T-helper 17 cell (primary cell): Measurements from ENCODE around the gene FAM13A. TPM values are rescaled to one million over a fixed set of nuclear protein-coding genes. Genes with fewer than 3 reads are reported as not detected.
"Not testable (repeated sequence)": the region's sequence is repeated elsewhere in the genome, so short reads cannot be mapped to it uniquely, and the experiment has no call there.

ENCODE experiments used
- ATAC-seq: fragments of 150-1000 bp; cut with Tn5 transposase; 2 replicates; pipeline ENCODE4 v1.10.0; 2021; ENCODE audit warnings: mild to moderate bottlenecking, moderate library complexity
- DNase-seq, 3 donors: peaks; one replicate each; pipeline versions ENCODE4 v3.0.0 to v3.0.0-alpha.2; 2020 to 2021
- H3K9me3 ChIP-seq: one replicate; pipeline ENCODE4 v1.7.0; 2013; ENCODE audit warnings: low read length, mild to moderate bottlenecking; ENCODE audit not compliant: control insufficient read depth, poor library complexity, severe bottlenecking
- H3K27ac Mint-ChIP-seq: one replicate; pipeline ENCODE4 v1.8.0; 2022; ENCODE audit warnings: mild to moderate bottlenecking, moderate library complexity, mixed read lengths
- H3K27me3 Mint-ChIP-seq: one replicate; pipeline ENCODE4 v1.8.0; 2022; ENCODE audit warnings: mixed read lengths
- H3K36me3 Mint-ChIP-seq: one replicate; pipeline ENCODE4 v1.8.0; 2022; ENCODE audit warnings: low read depth, mixed read lengths
- H3K4me1 Mint-ChIP-seq: one replicate; pipeline ENCODE4 v1.8.0; 2022; ENCODE audit warnings: mild to moderate bottlenecking, mixed read lengths
- H3K4me3 Mint-ChIP-seq: one replicate; pipeline ENCODE4 v1.8.0; 2022; ENCODE audit warnings: mild to moderate bottlenecking, moderate library complexity, mixed read lengths
- total RNA-seq, 4 donors: library from RNA in 2 of 4; stranded (reverse) in 2 of 4; gene quantifications; one replicate each; pipeline ENCODE4 v1.2.3 and lab custom pipeline; 2022 to 2026

Gene FAM13A
- total RNA-seq, 2 donors from 2014 or later, result 10.8 to 37.5 TPM

DNA sequence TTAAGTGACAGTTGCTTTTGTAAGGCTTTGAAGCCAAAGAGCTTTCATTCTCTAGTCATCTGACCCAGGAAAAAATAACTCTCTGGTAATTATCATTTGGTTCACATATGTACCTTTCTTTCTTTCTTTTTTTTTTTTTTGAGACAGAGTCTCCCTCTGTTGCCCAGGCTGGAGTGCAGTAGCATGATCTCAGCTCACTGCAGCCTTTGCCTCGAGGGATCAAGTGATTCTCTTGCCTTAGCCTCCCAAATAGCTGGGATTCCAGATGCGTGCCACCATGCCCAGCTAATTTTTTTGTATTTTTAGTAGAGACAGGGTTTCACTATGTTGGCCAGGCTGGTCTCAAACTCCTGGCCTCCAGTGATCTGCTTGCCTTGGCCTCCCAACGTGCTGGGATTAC, 169.6 kb downstream of the FAM13A start:
- not testable (repeated sequence) for H3K9me3 ChIP-seq, H3K27me3 Mint-ChIP-seq, H3K27ac Mint-ChIP-seq, H3K36me3 Mint-ChIP-seq, ATAC-seq, DNase-seq, H3K4me3 Mint-ChIP-seq, H3K4me1 Mint-ChIP-seq

DNA sequence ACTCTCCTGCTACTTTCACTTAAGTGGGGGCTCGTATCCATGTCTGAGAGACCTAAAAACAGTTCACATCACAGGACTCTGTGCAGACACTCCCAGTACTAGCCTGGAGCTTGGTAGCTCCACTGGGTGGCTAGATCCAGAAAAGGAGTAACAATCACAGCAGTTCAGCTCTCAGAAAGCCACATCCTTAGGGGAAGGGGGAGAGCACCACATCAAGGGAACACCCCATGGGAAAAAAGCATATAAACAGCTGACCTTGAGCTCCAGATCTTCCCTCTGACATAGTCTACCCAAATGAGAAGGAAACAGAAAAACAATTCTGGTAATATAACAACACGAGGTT, 175.8 kb downstream of the FAM13A start:
- peaks cover 7% of the 10 kb centered on the region for H3K4me1 Mint-ChIP-seq
- no peaks in the 10 kb centered on the region for H3K9me3 ChIP-seq
- H3K36me3 Mint-ChIP-seq, result no peaks in the 10 kb centered on the region
- peak overlapping the region; percentile 13 for H3K4me3 Mint-ChIP-seq
- no peak overlapping the region for H3K27ac Mint-ChIP-seq
- DNase-seq (no peak), ATAC-seq (no peak)
- no peaks in the 10 kb centered on the region for H3K27me3 Mint-ChIP-seq

DNA sequence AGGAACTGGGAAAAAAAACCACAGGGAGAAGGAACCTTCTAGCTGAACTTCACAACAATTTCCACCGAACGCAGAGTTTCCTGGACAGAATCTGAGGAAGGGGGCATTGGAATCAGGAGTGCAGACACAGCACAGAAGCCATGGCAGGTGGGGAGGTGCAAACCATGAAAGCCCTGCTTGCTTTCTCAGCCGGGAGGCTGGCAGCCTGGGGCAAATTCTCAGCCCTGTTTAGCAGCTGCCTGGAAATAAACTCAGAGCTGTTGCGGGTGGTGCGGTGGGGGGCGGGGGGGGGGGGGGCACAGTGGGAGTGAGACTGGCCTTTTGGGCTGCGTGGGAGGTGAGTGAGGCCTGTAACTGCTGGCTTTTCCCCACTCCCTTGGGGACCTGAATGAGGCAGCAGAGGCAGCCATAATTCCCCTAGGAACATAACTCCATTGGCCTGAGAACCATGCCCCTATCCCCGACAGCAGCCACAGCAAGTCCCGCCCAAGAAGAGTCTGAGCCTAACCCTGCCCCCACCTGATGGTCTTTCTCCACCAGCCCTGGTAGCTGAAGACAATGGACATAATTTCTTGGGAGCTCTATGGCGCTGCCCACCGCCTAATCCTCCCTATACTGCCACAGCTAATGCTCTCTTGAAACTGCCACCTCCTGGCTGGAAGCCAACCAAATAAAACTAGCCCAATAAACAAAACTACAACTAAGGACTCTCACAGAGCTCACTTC, 176.3 kb downstream of the FAM13A start:
- no peaks in the 10 kb centered on the region for H3K9me3 ChIP-seq
- no peak for DNase-seq
- no peak for ATAC-seq
- H3K27me3 Mint-ChIP-seq, result no peaks in the 10 kb centered on the region
- H3K27ac Mint-ChIP-seq, result no peak overlapping the region
- peak overlapping the region; percentile 13 for H3K4me3 Mint-ChIP-seq
- no peaks in the 10 kb centered on the region for H3K36me3 Mint-ChIP-seq
- peaks cover 7% of the 10 kb centered on the region for H3K4me1 Mint-ChIP-seq

DNA sequence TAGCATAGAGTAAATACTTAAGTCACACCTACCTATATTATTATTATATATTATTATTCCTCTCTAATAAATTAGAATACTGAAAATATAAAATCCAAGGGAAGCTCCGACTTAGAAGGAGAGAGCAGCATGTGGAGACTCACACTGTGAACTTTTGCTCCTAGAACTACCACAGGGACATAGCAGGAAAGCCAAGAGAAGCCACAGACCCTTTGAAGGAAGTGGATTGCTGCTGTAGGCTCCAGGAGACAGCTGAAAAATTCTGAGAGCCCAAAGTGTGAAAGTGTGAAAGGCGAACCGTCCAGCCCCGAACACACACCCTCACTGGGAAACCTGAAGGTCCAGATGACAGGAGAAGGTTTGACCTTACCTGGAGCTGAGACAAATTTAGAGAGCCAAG, 177.0 kb downstream of the FAM13A start:
- Mint-ChIP-seq H3K27me3 (no peaks in the 10 kb centered on the region), H3K36me3 (no peaks in the 10 kb centered on the region), H3K4me1 (peaks cover 7% of the 10 kb centered on the region), H3K27ac (no peak overlapping the region), H3K4me3 (no peak overlapping the region)
- no peak for ATAC-seq
- no peaks in the 10 kb centered on the region for H3K9me3 ChIP-seq
- no peak for DNase-seq

DNA sequence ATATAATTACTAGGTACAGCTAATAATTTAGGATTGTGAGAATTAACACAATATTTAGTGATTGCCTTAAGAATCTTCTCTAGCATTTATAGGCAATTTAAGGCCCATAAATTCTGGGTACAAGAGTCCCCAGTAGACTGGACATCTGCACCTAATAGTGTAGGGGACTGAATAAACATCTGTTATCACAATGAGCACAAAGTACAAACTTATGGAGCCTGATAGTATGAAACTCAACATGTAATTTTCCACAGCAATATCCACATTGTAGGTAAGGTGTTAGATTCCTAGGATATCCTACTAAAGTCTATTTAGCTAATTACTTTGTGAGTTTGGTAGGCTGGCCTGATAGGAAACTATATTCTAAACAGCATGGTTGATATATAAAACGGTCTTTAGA, 178.3 kb downstream of the FAM13A start:
- H3K27me3 Mint-ChIP-seq, result no peaks in the 10 kb centered on the region
- no peak overlapping the region for H3K4me3 Mint-ChIP-seq
- ATAC-seq, result no peak
- H3K36me3 Mint-ChIP-seq, result no peaks in the 10 kb centered on the region
- DNase-seq, result no peak
- H3K9me3 ChIP-seq, result no peaks in the 10 kb centered on the region
- H3K4me1 Mint-ChIP-seq, result peaks cover 7% of the 10 kb centered on the region
- H3K27ac Mint-ChIP-seq, result no peak overlapping the region

DNA sequence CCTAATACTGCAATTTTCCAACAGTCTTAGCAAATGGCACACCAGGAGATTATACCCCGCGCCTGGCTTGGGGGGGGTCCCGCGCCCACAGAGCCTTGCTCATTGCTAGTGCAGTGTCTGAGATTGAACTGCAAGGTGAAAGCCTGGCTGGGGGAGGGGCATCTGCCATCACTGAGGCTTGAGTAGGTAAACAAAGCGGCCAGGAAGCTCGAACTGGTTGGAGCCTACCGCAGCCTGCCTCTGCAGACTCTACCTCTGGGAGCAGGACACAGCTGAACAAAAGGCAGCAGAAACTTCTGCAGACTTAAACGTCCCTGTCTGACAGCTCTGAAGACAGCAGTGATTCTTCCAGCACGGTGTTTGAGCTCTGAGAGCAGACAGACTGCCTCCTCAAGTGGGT, 186.6 kb downstream of the FAM13A start:
- H3K27me3 Mint-ChIP-seq, result peaks cover 7% of the 10 kb centered on the region
- no peak for ATAC-seq
- H3K27ac Mint-ChIP-seq, result no peak overlapping the region
- no peaks in the 10 kb centered on the region for H3K4me1 Mint-ChIP-seq
- H3K9me3 ChIP-seq, result no peaks in the 10 kb centered on the region
- no peak overlapping the region for H3K4me3 Mint-ChIP-seq
- H3K36me3 Mint-ChIP-seq, result no peaks in the 10 kb centered on the region
- DNase-seq, result no peak

DNA sequence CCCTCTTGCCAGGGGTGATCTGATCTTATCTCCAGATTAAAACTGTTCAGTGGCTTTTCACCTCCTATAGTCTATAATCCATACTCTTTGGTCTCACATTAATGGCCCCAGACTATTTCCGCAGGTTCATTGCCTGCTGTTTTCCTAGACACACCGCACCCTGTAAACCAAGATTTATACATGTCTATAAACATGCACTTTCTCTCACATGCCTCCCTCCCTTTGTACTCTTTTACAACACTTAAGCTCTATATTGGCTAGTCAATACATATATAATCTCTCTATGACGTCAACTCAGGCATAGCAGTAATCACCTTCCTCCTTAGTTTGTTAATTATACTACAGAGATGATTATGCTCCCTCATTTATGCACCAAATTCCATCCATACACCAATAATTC, 188.5 kb downstream of the FAM13A start:
- no peak for ATAC-seq
- H3K9me3 ChIP-seq, result no peaks in the 10 kb centered on the region
- no peak overlapping the region for H3K4me3 Mint-ChIP-seq
- H3K27ac Mint-ChIP-seq, result no peak overlapping the region
- peaks cover 7% of the 10 kb centered on the region for H3K27me3 Mint-ChIP-seq
- H3K36me3 Mint-ChIP-seq, result no peaks in the 10 kb centered on the region
- no peaks in the 10 kb centered on the region for H3K4me1 Mint-ChIP-seq
- no peak for DNase-seq

DNA sequence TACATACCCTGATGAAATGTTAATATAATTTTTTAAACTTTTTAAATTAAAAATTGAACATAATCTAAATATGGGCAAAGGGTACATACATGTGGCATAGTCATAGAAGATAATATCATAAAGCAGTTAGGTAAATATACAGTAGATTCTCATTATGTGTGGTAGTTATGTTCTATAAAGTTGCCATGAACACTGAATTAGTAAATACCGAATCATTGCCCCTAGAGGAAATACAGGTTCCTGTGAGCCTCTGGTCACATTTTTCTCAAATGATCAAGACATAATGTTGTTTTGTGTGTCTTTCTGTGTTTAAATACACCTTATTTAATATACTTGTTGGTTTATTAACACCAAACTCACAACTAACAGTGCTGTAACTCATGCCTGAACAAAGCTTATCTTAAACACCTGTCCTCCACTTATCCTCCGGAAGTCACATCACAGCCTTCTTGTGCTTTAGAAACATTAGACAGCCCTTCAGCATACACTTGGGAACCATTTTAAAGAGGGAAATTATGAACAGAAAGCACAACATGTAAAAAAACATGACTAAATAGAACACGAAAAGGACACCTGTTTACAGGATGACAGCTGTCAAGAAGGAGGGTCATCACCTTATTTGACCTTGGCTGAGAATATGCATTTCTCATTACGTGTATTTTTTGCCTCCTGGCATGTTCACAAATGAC, 190.0 kb downstream of the FAM13A start:
- H3K4me1 Mint-ChIP-seq, result no peaks in the 10 kb centered on the region
- no peak overlapping the region for H3K4me3 Mint-ChIP-seq
- ATAC-seq (no peak), DNase-seq (no peak)
- peaks cover 7% of the 10 kb centered on the region for H3K27me3 Mint-ChIP-seq
- H3K27ac Mint-ChIP-seq, result no peak overlapping the region
- no peaks in the 10 kb centered on the region for H3K9me3 ChIP-seq
- H3K36me3 Mint-ChIP-seq, result no peaks in the 10 kb centered on the region

DNA sequence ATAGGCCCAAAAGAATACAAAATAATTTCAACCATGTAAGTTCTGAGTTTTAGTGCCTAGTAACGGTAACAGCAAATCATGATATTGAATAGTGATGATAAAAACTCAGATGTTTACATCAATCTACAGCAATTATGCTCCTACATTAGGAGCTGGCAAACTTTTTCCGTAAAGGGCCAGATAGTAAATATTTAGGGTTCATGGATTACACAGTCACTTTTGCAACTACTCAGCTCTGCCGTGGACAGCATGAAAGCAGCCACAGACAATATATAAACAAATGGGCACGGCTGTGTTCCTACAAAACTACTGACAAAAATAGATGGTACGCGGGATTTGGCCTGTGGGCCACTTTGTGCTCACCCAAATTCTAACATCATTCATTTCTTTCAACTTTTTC, 191.5 kb downstream of the FAM13A start:
- Mint-ChIP-seq H3K4me1 (no peaks in the 10 kb centered on the region), H3K27me3 (peaks cover 7% of the 10 kb centered on the region)
- no peak for DNase-seq

DNA sequence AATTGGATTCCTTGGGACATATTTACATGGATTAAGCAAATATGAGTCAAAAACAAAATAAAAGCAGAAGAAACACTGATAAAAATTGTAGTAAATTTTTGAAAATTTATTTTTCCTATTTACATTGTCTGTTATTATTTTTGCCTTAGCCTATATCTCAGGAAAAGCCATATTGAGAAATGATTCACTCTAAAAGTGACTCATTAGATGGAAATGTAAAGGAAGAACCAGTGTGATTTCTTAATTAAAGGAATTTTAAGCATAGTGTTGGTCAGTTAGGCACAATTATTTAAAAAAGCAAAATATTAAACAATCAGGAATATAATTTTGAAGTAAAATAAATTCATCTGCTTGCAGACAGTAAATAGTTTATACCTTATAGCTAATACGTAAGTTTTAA, 191.9 kb downstream of the FAM13A start:
- no peak for DNase-seq
- peaks cover 7% of the 10 kb centered on the region for H3K27me3 Mint-ChIP-seq
- no peaks in the 10 kb centered on the region for H3K4me1 Mint-ChIP-seq
- H3K4me3 Mint-ChIP-seq, result no peak overlapping the region
- ATAC-seq, result no peak
- H3K27ac Mint-ChIP-seq, result no peak overlapping the region
- H3K9me3 ChIP-seq, result no peaks in the 10 kb centered on the region
- no peaks in the 10 kb centered on the region for H3K36me3 Mint-ChIP-seq

More for the DNA sequence above, 191.5 kb downstream of the FAM13A start:
- no peaks in the 10 kb centered on the region for H3K36me3 Mint-ChIP-seq
- no peaks in the 10 kb centered on the region for H3K9me3 ChIP-seq
- H3K4me3 Mint-ChIP-seq, result no peak overlapping the region
- no peak for ATAC-seq
- H3K27ac Mint-ChIP-seq, result no peak overlapping the region

DNA sequence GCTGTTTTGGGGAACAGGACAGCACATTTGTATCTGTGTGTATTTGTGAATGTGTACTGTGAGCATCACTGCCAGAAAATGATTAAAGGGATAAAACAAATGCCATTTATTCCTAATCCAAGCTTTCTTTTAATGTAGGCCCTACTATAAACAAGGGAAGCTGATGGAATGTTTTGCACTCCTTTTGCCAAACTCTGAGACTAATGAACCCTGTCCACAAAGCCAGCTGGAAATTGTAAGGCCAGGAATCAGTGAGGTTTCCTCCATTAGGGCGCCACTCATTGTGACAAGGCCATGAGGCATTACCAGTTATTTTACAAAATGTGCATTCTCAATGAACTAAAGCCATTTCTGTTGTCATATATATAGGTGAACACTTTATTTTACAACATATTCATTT, 196.4 kb downstream of the FAM13A start:
- DNase-seq, result no peak
- H3K27ac Mint-ChIP-seq, result no peak overlapping the region
- H3K36me3 Mint-ChIP-seq, result peaks cover 4% of the 10 kb centered on the region
- H3K4me1 Mint-ChIP-seq, result peaks cover 5% of the 10 kb centered on the region
- peaks cover 11% of the 10 kb centered on the region for H3K27me3 Mint-ChIP-seq
- ATAC-seq, result no peak
- H3K9me3 ChIP-seq, result no peaks in the 10 kb centered on the region
- no peak overlapping the region for H3K4me3 Mint-ChIP-seq

DNA sequence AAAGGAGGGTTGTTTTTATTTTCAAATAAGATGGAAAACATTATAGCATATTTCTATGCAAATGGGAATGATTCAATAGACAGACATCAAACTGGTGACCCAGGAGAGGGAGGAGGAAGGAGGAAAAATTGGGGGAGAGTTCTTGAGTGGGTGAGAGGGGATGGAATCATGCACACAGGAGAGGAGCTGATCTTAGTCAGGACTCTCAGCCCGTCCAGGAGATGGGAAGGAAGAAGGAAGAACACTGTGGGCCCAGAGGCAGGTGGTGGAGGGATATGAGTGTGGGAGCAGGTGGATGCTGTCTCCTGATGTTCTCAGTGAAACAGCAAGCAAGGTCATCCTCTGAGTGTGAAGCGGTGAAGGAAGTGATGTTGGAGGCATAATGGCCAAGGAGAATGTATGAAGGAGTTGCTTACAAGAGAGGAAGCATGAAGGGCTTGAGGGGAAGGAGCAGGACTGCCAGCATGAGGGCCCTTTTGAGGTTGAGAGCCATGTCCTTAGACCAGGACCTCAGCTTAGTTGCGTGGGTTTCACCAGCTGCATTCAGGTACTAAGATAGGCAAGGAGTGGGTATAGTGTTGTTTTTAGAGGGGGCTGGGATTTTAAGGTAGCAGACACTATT, 197.7 kb downstream of the FAM13A start:
- Mint-ChIP-seq H3K27me3 (peaks cover 11% of the 10 kb centered on the region), H3K4me3 (no peak overlapping the region), H3K4me1 (peaks cover 5% of the 10 kb centered on the region), H3K36me3 (peaks cover 4% of the 10 kb centered on the region), H3K27ac (peak overlapping the region; percentile 19)
- ATAC-seq (no peak), DNase-seq (no peak)
- H3K9me3 ChIP-seq, result no peaks in the 10 kb centered on the region

DNA sequence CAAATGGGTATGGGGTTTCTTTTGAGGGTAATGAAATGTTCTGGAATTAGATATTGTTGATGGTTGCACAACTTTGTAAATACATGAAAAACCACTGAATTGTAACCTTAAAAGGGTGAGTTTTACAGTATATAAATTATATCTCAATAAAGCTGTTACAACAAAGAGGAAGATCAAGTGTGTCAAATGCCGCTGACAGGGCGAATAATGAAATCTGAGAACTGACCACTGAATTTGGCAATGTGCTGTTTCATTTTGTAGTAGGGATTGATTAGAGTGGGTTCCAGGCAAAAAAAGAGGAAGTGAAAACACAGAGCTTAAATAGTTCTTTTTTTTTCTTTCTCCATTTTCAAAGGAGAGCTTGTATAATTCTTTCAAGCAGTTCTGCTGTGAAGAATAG, 198.2 kb downstream of the FAM13A start:
- H3K4me1 Mint-ChIP-seq, result peaks cover 5% of the 10 kb centered on the region
- ATAC-seq (no peak), DNase-seq (no peak)
- peak overlapping the region; percentile 19 for H3K27ac Mint-ChIP-seq
- H3K36me3 Mint-ChIP-seq, result peaks cover 4% of the 10 kb centered on the region
- H3K9me3 ChIP-seq, result no peaks in the 10 kb centered on the region
- H3K27me3 Mint-ChIP-seq, result peaks cover 11% of the 10 kb centered on the region
- H3K4me3 Mint-ChIP-seq, result no peak overlapping the region

DNA sequence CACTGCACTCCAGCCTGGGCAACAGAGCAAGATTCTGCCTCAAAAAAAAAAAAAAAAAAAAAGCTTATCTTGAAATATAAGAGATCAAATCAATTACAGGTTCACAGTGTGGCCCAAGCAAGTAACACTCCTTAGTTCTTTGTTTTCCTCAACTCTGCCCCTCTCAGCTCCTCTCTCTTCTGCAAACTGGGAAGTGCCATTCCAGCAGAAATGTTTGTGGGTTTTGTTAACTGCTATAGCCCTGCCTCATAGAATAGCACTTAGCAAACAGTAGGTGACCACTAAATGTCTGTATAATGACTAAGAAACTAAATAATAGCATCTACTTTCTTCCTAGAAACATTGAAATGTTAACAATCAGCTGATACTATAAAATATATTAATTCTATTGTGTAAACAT, 199.4 kb downstream of the FAM13A start:
- Mint-ChIP-seq H3K27ac (no peak overlapping the region), H3K4me1 (peaks cover 5% of the 10 kb centered on the region), H3K27me3 (peaks cover 11% of the 10 kb centered on the region), H3K36me3 (peaks cover 4% of the 10 kb centered on the region), H3K4me3 (no peak overlapping the region)
- no peak for ATAC-seq
- no peaks in the 10 kb centered on the region for H3K9me3 ChIP-seq
- no peak for DNase-seq
